ENCODE results near the gene FOXK2.

- no peak for TF ChIP-seq CTCF (IDR thresholded peaks at IDR 0.05)
- no peak for TF ChIP-seq POLR2A (IDR thresholded peaks at IDR 0.05)
These were observed 91.9 kb downstream of the FOXK2 start for GRCh38 chr17:82611140-82612058.

All from uterus (tissue), 2 donors.